ENCODE results near the gene RTL1.

- TF ChIP-seq POLR2A (IDR thresholded peaks at IDR 0.05; ENCODE audit: low read length) (no peak), GATA1 (IDR thresholded peaks at IDR 0.05; ENCODE audit: low read depth, low read length) (no peak)
These were observed 62.3 kb downstream of the RTL1 start for GRCh38 chr14:100841066-100841760.

Data from erythroblast (primary cell).